Measurements from ENCODE around the gene SERPINB6. TPM values are rescaled to one million over a fixed set of nuclear protein-coding genes. Genes with fewer than 3 reads are reported as not detected.

The SERPINB6 gene
- total and polyA plus RNA-seq, 9 of the 15 experiments (the other 6 are each of a cell fraction or from before 2014, with no cell fraction given) = 86.6 to 211 (median 143) TPM

- TF ChIP-seq E2F6 (IDR thresholded peaks at IDR 0.05; ENCODE audit: borderline replicate concordance in 1 of 2, extremely low read depth in 1 of 2, insufficient read depth in 1 of 2, insufficient read length in 1 of 2, low read depth in 1 of 2, low read length in 1 of 2, poor library complexity in 1 of 2, severe bottlenecking in 1 of 2) (peak; percentile 17 to 70), CTCF (IDR thresholded peaks at IDR 0.05 in 2 of 3, conservative IDR thresholded peaks at IDR 0.05 in 1 of 3; ENCODE audit: insufficient read depth in 2 of 3, low read depth in 1 of 3, low read length in 3 of 3) (peak; percentile 31 to 33 (median 31); a peak in 4 of 6 replicates), ASH1L (IDR thresholded peaks at IDR 0.05; ENCODE audit: borderline replicate concordance, low read depth, partially characterized antibody) (no peak), U2AF2 (optimal IDR thresholded peaks at IDR 0.05; ENCODE audit: low read depth, low read length) (no peak), L3MBTL2 (IDR thresholded peaks at IDR 0.05) (peak; percentile 86), NFRKB (IDR thresholded peaks at IDR 0.05; ENCODE audit: low read depth) (no peak), HEY1 (CRISPR knock-in tag; IDR thresholded peaks at IDR 0.05; ENCODE audit: borderline replicate concordance) (no peak), RREB1 (CRISPR knock-in tag; IDR thresholded peaks at IDR 0.05) (no peak), RFX7 (CRISPR knock-in tag; IDR thresholded peaks at IDR 0.05) (no peak)
These were observed 32.7 kb downstream of the SERPINB6 start (continued) for GRCh38 chr6:2938632-2939083.

All from K562 (cell line).